HG03196 (cell line): ENCODE data around the gene EI24.
"Not testable (repeated sequence)": the region's sequence is repeated elsewhere in the genome, so short reads cannot be mapped to it uniquely, and the experiment has no call there.

Experiments used
- ATAC-seq: cut with Tn5 transposase; IDR thresholded peaks from one replicate; pipeline ENCODE4 v1.9.1; 2021; ENCODE audit not compliant: unreplicated experiment

Gene EI24

GRCh38 chr11:125568970-125569914 lies at the start of gene EI24:
Gene EI24, plus strand, starts transcription at chr11:125569477. Its CDS starts 3,051 bp downstream, at chr11:125572528.
- peak; percentile 98 for ATAC-seq

GRCh38 chr11:125519860-125520834 lies 49.1 kb upstream of the EI24 start:
- no peak for ATAC-seq

- no peak for ATAC-seq
Observed at GRCh38 chr11:125525303-125525702, 44.0 kb upstream of the EI24 start.

GRCh38 chr11:125532668-125533067 lies 36.6 kb upstream of the EI24 start:
- no peak for ATAC-seq

GRCh38 chr11:125535585-125535984 lies 33.7 kb upstream of the EI24 start:
- ATAC-seq = no peak

- ATAC-seq = not testable (repeated sequence)
Observed at GRCh38 chr11:125536834-125537233, 32.4 kb upstream of the EI24 start.

GRCh38 chr11:125542709-125543108 lies 26.6 kb upstream of the EI24 start:
- no peak for ATAC-seq

GRCh38 chr11:125550780-125551179 lies 18.5 kb upstream of the EI24 start:
- no peak for ATAC-seq

GRCh38 chr11:125551835-125552342 lies 17.4 kb upstream of the EI24 start:
- no peak for ATAC-seq

- no peak for ATAC-seq
Observed at GRCh38 chr11:125552927-125553326, 16.4 kb upstream of the EI24 start.

- no peak for ATAC-seq
Observed at GRCh38 chr11:125553357-125553756, 15.9 kb upstream of the EI24 start.

- no peak for ATAC-seq
Observed at GRCh38 chr11:125554038-125554437, 15.2 kb upstream of the EI24 start.

- no peak for ATAC-seq
Observed at GRCh38 chr11:125559888-125560287, 9.4 kb upstream of the EI24 start.

GRCh38 chr11:125561924-125562323 lies 7.4 kb upstream of the EI24 start:
- no peak for ATAC-seq

- ATAC-seq = no peak
Observed at GRCh38 chr11:125562430-125562829, 6.8 kb upstream of the EI24 start.

- ATAC-seq = no peak
Observed at GRCh38 chr11:125564357-125564756, 4.9 kb upstream of the EI24 start.

- no peak for ATAC-seq
Observed at GRCh38 chr11:125566235-125566634, 3.0 kb upstream of the EI24 start.

GRCh38 chr11:125569915-125570621 lies 791 bp downstream of the EI24 start:
- no peak for ATAC-seq

- no peak for ATAC-seq
Observed at GRCh38 chr11:125570952-125571351, 1.7 kb downstream of the EI24 start.

GRCh38 chr11:125572916-125573315 lies 3.6 kb downstream of the EI24 start:
- no peak for ATAC-seq

GRCh38 chr11:125577181-125577580 lies 7.9 kb downstream of the EI24 start:
- ATAC-seq = not testable (repeated sequence)
